ENCODE measurements around the gene TRIM17. TPM values are rescaled to one million over a fixed set of nuclear protein-coding genes. Genes with fewer than 3 reads are reported as not detected.
A peak's percentile ranks its signal among the peaks of the same experiment; 100 is the strongest.

The TRIM17 gene
- total RNA-seq, 3 donors from 2014 or later: 7.3 to 9.5 TPM; not detected in 1

DNA sequence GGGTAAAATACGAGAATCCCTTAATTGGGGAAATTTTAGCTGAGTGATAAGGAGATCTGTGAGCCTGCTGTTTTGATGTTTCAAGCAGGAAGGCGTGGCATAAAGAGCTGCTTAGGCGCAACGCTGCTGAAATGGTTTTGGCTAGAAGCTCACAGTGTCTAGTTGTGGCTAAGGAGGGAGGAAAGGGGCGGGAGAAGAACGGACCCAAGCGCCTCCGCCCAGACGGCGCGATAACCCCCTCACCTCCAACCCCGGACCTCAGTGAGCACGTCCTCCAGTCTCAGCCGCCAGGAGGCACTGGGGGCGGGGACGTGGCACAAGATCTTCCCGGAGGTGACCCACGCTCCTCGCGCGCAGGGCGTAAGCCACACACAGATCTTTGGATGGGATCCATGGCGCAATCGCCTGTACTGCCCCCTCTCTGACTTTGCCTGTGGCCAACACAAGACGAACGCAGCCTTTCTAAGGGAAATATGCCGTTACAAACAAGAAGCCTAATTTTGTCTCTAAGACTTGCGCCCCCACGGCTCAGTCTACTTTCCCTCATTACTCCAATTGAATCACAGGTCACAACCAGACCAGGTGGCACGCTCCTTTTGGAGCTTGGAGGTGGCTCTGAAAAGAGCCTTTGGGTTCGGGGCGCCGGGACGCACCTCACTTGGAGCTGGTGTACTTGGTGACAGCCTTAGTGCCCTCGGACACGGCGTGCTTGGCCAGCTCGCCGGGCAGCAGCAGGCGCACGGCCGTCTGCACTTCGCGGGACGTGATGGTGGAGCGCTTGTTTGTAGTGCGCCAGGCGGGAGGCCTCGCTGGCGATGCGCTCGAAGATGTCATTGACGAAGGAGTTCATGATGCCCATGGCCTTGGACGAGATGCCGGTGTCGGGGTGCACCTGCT, 47.1 kb upstream of the TRIM17 start:
- peak overlapping the region in 2 of 3 donors; percentile 36 to 45 for H3K4me3 ChIP-seq
- H3K27me3 ChIP-seq: peaks cover 0 to 65% of the 10 kb centered on the region in 2 donors
- no peaks in the 10 kb centered on the region for H3K4me1 ChIP-seq
- no peak for TF ChIP-seq POLR2AphosphoS5 (IDR thresholded peaks at IDR 0.05)
- TF ChIP-seq, protein P1, sequence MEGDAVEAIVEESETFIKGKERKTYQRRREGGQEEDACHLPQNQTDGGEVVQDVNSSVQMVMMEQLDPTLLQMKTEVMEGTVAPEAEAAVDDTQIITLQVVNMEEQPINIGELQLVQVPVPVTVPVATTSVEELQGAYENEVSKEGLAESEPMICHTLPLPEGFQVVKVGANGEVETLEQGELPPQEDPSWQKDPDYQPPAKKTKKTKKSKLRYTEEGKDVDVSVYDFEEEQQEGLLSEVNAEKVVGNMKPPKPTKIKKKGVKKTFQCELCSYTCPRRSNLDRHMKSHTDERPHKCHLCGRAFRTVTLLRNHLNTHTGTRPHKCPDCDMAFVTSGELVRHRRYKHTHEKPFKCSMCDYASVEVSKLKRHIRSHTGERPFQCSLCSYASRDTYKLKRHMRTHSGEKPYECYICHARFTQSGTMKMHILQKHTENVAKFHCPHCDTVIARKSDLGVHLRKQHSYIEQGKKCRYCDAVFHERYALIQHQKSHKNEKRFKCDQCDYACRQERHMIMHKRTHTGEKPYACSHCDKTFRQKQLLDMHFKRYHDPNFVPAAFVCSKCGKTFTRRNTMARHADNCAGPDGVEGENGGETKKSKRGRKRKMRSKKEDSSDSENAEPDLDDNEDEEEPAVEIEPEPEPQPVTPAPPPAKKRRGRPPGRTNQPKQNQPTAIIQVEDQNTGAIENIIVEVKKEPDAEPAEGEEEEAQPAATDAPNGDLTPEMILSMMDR (IDR thresholded peaks at IDR 0.05): no peak
- TF ChIP-seq POLR2A (IDR thresholded peaks at IDR 0.05): no peak
- intact Hi-C loops (cut with DNase I; ENCODE audit: low total_unique reads): no loop called here
- no peaks in the 10 kb centered on the region for H3K36me3 ChIP-seq
- H3K9me3 ChIP-seq: no peaks in the 10 kb centered on the region
- no peak overlapping the region for H3K27ac ChIP-seq
- no peak for DNase-seq (ENCODE audit: low spot score in 2 of 2)

DNA sequence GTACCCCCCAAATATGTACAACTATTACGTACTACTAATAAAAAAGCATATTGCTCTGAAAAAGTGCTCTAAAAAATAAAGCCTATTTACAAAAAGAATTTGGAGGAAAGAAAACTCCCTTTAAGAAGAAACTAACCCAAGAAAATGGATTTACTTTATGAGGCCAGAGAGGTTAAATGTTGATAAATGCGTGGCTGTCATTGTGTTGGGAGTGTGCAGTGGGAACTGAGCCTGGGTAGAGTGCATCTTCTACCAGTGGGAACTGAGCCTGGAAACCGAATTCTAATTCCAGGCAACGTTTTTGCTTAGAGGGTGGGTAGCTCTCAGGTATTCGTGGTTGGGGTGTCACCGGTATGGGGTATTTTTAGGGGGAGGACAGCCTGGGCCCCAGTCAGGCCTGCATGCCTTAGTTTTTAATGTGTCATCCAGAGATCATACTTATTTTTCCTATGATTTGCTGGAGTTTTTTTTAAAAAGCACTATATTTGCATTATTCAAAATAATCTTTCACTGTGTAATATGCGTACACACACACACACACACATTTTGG, 46.4 kb upstream of the TRIM17 start:
- no peaks in the 10 kb centered on the region for H3K36me3 ChIP-seq
- no peak for DNase-seq (ENCODE audit: low spot score in 2 of 2)
- H3K4me1 ChIP-seq: no peaks in the 10 kb centered on the region
- H3K27ac ChIP-seq: no peak overlapping the region
- intact Hi-C loops (cut with DNase I; ENCODE audit: low total_unique reads): no loop called here
- no peak overlapping the region for H3K4me3 ChIP-seq
- H3K9me3 ChIP-seq: no peaks in the 10 kb centered on the region
- no peak for TF ChIP-seq POLR2AphosphoS5 (IDR thresholded peaks at IDR 0.05)
- TF ChIP-seq POLR2A (IDR thresholded peaks at IDR 0.05): no peak
- TF ChIP-seq, protein P1 (IDR thresholded peaks at IDR 0.05): no peak
- peaks cover 0 to 61% of the 10 kb centered on the region in 2 donors for H3K27me3 ChIP-seq

DNA sequence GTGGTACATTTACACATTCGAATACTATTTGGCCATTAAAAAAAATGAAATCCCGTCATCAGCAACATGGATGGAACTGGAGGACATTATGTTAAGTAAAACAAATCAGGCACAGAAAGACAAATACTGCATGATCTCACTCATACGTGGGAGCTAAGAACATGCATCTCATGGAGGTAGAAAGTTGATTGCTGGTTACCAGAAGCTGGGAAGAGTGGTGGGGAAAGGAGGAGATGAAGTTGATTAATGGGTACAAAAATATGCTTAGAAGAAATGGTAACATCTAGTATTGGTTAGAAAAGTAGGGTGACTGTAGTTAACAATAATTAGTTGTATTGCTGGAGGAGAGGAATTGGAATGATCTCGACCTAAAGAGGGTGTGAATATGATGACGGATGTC, 45.9 kb upstream of the TRIM17 start:
- TF ChIP-seq POLR2A (IDR thresholded peaks at IDR 0.05) (no peak), POLR2AphosphoS5 (IDR thresholded peaks at IDR 0.05) (no peak)
- TF ChIP-seq, protein P1 (IDR thresholded peaks at IDR 0.05): no peak
- Histone ChIP-seq H3K27ac (no peak overlapping the region), H3K4me1 (no peaks in the 10 kb centered on the region), H3K27me3 (peaks cover 0 to 58% of the 10 kb centered on the region in 2 donors), H3K9me3 (no peaks in the 10 kb centered on the region), H3K4me3 (no peak overlapping the region), H3K36me3 (no peaks in the 10 kb centered on the region)
- intact Hi-C loops (cut with DNase I; ENCODE audit: low total_unique reads): no loop called here
- DNase-seq (ENCODE audit: low spot score in 2 of 2): no peak

DNA sequence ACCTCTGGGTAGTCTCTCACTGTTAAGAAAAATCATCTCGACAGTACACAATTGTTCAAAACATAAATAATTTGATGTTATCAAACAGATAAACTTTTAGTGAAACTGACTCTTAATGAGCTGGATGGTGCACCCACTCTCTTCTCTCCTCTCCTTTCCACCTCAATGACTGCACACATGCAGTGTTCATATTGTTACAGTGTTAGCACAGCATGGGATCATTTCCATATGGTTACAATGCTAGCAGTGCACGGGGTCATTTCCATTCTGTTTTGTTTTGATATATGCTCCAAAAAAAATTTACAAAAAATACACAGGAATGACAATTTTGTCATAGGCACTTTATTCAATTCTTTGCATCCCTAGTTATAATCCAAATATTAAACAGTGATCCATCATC, 44.2 kb upstream of the TRIM17 start:
- Histone ChIP-seq H3K9me3 (no peaks in the 10 kb centered on the region), H3K27ac (no peak overlapping the region), H3K4me3 (no peak overlapping the region), H3K36me3 (no peaks in the 10 kb centered on the region), H3K4me1 (no peaks in the 10 kb centered on the region), H3K27me3 (peaks cover 0 to 44% of the 10 kb centered on the region in 2 donors)
- no peak for DNase-seq (ENCODE audit: low spot score in 2 of 2)
- no peak for TF ChIP-seq POLR2A (IDR thresholded peaks at IDR 0.05)
- TF ChIP-seq POLR2AphosphoS5 (IDR thresholded peaks at IDR 0.05): no peak
- TF ChIP-seq, protein P1 (IDR thresholded peaks at IDR 0.05): no peak
- intact Hi-C loops (cut with DNase I; ENCODE audit: low total_unique reads): no loop called here

All from breast epithelium (tissue), 4 donors.